ENCODE results near the gene ZNF679.
A peak's percentile ranks its signal among the peaks of the same experiment; 100 is the strongest.
"Not testable (repeated sequence)": the region's sequence is repeated elsewhere in the genome, so short reads cannot be mapped to it uniquely, and the experiment has no call there.

Gene ZNF679

DNA sequence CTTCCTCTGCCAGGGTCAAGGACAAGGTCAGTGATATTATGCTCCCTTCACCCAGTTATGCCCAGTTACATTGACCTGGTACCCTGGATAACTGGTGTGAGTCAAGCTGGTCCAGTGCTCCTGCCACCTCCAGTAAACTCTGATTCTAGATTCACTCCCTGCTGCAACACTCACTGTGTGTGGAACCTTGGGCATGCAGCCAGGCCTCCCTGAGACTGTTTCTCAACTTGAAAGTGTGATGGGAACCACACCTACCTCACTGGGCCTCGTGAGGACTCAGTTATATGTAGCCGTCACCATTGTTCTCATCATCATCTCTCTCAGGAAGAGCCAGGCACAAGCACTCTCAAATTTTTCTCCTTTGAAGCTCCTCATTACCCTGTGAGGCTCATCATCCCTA is 84.6 kb downstream of the ZNF679 start:
- TF ChIP-seq, protein P1, sequence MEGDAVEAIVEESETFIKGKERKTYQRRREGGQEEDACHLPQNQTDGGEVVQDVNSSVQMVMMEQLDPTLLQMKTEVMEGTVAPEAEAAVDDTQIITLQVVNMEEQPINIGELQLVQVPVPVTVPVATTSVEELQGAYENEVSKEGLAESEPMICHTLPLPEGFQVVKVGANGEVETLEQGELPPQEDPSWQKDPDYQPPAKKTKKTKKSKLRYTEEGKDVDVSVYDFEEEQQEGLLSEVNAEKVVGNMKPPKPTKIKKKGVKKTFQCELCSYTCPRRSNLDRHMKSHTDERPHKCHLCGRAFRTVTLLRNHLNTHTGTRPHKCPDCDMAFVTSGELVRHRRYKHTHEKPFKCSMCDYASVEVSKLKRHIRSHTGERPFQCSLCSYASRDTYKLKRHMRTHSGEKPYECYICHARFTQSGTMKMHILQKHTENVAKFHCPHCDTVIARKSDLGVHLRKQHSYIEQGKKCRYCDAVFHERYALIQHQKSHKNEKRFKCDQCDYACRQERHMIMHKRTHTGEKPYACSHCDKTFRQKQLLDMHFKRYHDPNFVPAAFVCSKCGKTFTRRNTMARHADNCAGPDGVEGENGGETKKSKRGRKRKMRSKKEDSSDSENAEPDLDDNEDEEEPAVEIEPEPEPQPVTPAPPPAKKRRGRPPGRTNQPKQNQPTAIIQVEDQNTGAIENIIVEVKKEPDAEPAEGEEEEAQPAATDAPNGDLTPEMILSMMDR (IDR thresholded peaks at IDR 0.05; ENCODE audit: low read depth, low read length) = no peak
- DNase-seq (ENCODE audit: low read depth in 2 of 2) = no peak
- no peak overlapping the region for H3K4me3 ChIP-seq (replicated peaks in 1 of 2; ENCODE audit: low read depth in 2 of 2, low read length in 2 of 2)

DNA sequence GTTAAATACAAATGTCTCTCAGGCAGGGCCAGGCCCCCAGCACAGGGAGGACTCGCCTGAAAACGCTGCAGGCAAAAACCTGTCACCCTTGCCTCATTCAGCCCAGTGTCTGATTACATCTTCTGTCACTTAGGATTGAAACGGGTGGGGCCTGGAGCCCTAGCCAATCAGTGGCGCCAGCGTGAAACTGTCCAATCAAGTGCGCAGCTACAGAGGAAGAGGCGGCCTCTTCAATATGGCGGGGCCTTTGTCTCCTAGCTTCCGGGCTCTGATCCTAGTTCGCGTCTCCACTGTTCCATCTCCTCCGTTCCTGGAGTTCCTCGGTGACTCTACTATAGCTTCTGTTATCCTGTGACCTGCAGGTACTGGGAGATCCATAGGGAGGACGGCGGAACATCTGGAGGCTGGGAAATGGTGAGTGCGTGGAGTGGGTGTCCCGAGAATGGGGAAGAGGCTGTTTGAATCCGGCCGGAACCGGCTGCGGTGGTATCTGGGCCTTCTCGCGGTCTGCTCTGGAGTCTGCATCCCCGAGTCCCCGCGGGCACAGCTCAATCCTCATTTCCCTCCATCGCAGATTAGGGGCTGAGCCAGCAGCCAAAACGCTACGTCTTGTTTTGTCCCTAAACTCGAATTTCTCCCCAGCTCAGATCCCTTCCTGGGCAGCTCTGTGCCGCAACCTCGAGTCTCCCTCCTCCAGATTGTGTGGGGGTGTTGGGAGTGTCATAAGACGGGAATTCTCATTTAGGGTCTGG is 85.6 kb downstream of the ZNF679 start, which contains the start of gene ZNF736:
TSS of gene ZNF736 (plus strand) at position 222 of the 752 bp plus-strand sequence. CDS start at position 412, 190 bp downstream.
- DNase-seq (ENCODE audit: low read depth in 2 of 2) = peak; percentile 95 to 97
- TF ChIP-seq, protein P1 (IDR thresholded peaks at IDR 0.05; ENCODE audit: low read depth, low read length) = no peak
- peak within 1 kb of the TSS; percentile 81 to 88 for H3K4me3 ChIP-seq (replicated peaks in 1 of 2; ENCODE audit: low read depth in 2 of 2, low read length in 2 of 2)

DNA sequence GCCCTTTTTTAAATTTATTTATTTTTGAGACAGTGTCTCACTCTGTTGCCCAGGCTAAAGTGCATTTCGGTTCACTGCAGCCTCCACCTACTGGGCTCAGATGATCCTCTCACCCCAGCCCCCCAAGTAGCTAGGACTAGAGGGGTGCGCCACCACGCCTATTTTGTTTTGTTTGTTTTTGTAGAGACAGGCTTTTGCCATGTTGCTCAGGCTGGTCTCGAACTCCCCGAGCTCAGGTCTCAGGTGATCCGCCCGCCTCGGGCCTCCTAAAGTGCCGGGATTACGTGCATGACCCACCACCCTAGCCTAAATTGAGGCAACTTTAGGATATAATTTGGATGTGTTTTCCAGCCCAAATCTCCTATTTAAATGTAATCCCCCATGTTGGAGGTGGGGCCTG is 86.3 kb downstream of the ZNF679 start:
- TF ChIP-seq, protein P1 (IDR thresholded peaks at IDR 0.05; ENCODE audit: low read depth, low read length) = no peak
- H3K4me3 ChIP-seq (replicated peaks in 1 of 2; ENCODE audit: low read depth in 2 of 2, low read length in 2 of 2) = peak overlapping the region; percentile 81 to 88
- DNase-seq (ENCODE audit: low read depth in 2 of 2) = peak in 1 of 2 donors; percentile 2

DNA sequence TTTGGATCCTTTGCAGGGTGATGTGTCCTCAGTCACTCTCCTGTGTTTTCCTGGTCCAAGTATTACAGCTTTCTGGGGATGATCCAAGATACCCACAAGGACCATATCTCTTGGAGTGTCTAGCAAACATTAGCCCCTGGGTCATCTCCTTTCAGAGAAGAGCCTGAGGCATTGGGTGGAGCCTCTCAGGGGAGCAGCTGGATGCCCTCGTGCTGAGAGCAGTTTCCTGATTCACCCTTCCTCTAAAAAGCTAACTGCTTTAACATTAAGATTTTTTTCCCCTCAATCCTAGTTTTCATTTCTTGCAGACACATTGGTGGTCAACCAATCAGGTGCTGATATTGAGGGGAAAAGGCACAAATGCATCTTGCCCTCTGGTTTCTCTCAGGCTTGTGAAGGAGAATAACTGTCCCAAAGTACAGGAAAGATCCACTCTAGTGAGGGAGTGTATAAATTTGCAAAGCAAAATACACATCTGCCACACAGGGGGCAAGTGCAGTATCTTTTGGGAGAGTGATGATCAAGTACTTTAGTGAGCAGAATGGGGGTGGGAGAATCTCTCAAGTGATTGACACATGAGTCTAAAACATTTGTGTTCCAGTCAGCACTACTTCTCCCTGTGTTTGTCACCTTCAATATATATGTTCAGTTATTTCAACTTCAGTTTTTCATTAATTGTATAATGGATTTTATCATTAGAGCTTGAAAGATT is 87.9 kb downstream of the ZNF679 start:
- not testable (repeated sequence) for H3K4me3 ChIP-seq (replicated peaks in 1 of 2; ENCODE audit: low read depth in 2 of 2, low read length in 2 of 2); DNase-seq (ENCODE audit: low read depth in 2 of 2)

All from cardiac fibroblast (primary cell).